ENCODE measurements around the gene BAZ2A.

DNA sequence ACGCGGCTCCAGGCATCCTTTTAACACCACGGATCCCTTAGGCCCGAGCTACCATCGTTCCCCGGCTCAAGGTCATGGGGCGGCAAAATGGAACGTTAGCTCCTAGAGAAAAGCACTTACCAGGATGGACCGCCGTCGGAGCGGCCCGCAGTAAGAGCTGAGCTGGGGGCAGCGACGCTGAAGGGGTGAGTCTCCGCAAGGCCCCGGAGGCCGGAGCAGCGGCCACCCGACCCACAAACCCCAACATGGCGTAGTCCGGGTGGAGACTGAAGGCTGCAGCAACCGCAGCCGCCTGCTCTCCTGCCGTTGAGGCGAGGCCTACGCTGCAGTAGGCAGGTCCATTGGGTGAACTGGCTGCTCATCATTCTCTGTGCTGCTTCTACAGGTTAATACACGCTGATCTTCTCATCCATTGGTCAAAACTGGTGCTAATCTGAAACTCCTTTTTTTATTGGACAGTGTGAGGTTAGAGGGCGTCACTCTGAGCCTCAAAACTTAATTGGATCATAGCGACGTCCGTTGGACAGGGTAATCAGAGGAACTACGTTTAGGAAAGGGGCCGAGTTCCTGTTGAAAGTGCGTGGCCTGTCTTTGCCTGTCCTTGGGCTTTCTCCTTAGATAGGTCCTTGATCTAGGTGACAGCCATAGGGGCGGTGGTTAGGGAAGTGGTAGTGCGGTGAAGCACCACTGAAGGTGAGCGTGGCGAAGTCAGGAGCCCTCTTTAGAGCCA lies 15.8 kb upstream of the BAZ2A start, which contains the start of gene ATP5F1B:
- TF ChIP-seq, protein P1, sequence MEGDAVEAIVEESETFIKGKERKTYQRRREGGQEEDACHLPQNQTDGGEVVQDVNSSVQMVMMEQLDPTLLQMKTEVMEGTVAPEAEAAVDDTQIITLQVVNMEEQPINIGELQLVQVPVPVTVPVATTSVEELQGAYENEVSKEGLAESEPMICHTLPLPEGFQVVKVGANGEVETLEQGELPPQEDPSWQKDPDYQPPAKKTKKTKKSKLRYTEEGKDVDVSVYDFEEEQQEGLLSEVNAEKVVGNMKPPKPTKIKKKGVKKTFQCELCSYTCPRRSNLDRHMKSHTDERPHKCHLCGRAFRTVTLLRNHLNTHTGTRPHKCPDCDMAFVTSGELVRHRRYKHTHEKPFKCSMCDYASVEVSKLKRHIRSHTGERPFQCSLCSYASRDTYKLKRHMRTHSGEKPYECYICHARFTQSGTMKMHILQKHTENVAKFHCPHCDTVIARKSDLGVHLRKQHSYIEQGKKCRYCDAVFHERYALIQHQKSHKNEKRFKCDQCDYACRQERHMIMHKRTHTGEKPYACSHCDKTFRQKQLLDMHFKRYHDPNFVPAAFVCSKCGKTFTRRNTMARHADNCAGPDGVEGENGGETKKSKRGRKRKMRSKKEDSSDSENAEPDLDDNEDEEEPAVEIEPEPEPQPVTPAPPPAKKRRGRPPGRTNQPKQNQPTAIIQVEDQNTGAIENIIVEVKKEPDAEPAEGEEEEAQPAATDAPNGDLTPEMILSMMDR (conservative IDR thresholded peaks at IDR 0.05; ENCODE audit: low read depth, low read length), result no peak
- no peak for TF ChIP-seq EZH2 (IDR thresholded peaks at IDR 0.05; ENCODE audit: borderline replicate concordance, low read depth, low read length, poor library complexity, severe bottlenecking)

Data from A673 (cell line).